Tibial artery (tissue), 4 donors: ENCODE data around the gene AGAP1.

Source experiments
- DNase-seq, 2 donors: peaks; one replicate each; pipeline ENCODE4 v3.0.0-alpha.2; 2019
- H3K27ac ChIP-seq, 2 donors: fragments of 200-600 bp; sonication (generic) in 1 of 2; 1 replicate in 1 of 2; 2 replicates in 1 of 2; pipeline ENCODE4 v1.5.1; 2018 to 2019; ENCODE audit warnings: mild to moderate bottlenecking in 1 of 2
- H3K27me3 ChIP-seq, 2 donors: fragments of 200-600 bp; sonication (generic) in 1 of 2; one replicate each; pipeline versions ENCODE4 v1.5.1 to v1.6.0; 2016 to 2019
- H3K36me3 ChIP-seq, 3 donors: fragments of 200-600 bp; sonication (generic) in 2 of 3; one replicate each; pipeline ENCODE4 v1.5.1; 2016 to 2019; ENCODE audit warnings: mild to moderate bottlenecking in 2 of 3
- H3K4me1 ChIP-seq, 4 donors: fragments of 200-600 bp; sonication (generic) in 2 of 4; 1 replicate in 3 of 4; 2 replicates in 1 of 4; pipeline ENCODE4 v1.5.1; 2016 to 2019
- H3K4me3 ChIP-seq, 2 donors: fragments of 200-600 bp; sonication (generic) in 1 of 2; 1 replicate in 1 of 2; 2 replicates in 1 of 2; pipeline ENCODE4 v1.5.1; 2018 to 2019; ENCODE audit warnings: mild to moderate bottlenecking in 2 of 2
- H3K9me3 ChIP-seq, 3 donors: fragments of 200-600 bp; sonication (generic) in 1 of 3; one replicate each; pipeline ENCODE4 v1.5.1; 2016 to 2019
- intact Hi-C: fragments of 100-400 bp; cut with DNase I; formaldehyde crosslinking; loops from one replicate; pipeline ENCODE4 v1.15.0; 2023; ENCODE audit warnings: low total_unique reads
- TF ChIP-seq, protein P1 (sequence below), 2 experiments: fragments of 200-600 bp in 1 of 2; fragments of 450-650 bp in 1 of 2; IDR thresholded peaks; one replicate each; pipeline ENCODE4 v1.5.1; 2017 to 2019; ENCODE audit warnings: antibody characterized with exemption in 2 of 2, mild to moderate bottlenecking in 1 of 2, moderate library complexity in 1 of 2

AGAP1 gene

GRCh38 chr2:236078297-236079255, 584.7 kb downstream of the AGAP1 start:
- DNase-seq = no peak
- Histone ChIP-seq H3K4me1 (no peaks in the 10 kb centered on the region), H3K4me3 (no peak overlapping the region), H3K36me3 (peaks cover 0 to 5% (median 2%) of the 10 kb centered on the region in 3 donors), H3K27me3 (no peaks in the 10 kb centered on the region), H3K9me3 (no peaks in the 10 kb centered on the region), H3K27ac (no peak overlapping the region)
- intact Hi-C loops = no loop called here
- TF ChIP-seq, protein P1, sequence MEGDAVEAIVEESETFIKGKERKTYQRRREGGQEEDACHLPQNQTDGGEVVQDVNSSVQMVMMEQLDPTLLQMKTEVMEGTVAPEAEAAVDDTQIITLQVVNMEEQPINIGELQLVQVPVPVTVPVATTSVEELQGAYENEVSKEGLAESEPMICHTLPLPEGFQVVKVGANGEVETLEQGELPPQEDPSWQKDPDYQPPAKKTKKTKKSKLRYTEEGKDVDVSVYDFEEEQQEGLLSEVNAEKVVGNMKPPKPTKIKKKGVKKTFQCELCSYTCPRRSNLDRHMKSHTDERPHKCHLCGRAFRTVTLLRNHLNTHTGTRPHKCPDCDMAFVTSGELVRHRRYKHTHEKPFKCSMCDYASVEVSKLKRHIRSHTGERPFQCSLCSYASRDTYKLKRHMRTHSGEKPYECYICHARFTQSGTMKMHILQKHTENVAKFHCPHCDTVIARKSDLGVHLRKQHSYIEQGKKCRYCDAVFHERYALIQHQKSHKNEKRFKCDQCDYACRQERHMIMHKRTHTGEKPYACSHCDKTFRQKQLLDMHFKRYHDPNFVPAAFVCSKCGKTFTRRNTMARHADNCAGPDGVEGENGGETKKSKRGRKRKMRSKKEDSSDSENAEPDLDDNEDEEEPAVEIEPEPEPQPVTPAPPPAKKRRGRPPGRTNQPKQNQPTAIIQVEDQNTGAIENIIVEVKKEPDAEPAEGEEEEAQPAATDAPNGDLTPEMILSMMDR (IDR thresholded peaks at IDR 0.05) = no peak

GRCh38 chr2:236080412-236080811, 586.6 kb downstream of the AGAP1 start:
- intact Hi-C loops = no loop called here
- no peak overlapping the region for H3K27ac ChIP-seq
- no peaks in the 10 kb centered on the region for H3K9me3 ChIP-seq
- H3K4me1 ChIP-seq = no peaks in the 10 kb centered on the region
- DNase-seq = no peak
- H3K27me3 ChIP-seq = no peaks in the 10 kb centered on the region
- H3K36me3 ChIP-seq = peaks cover 0 to 2% (median 0%) of the 10 kb centered on the region in 3 donors
- H3K4me3 ChIP-seq = no peak overlapping the region
- TF ChIP-seq, protein P1 (IDR thresholded peaks at IDR 0.05) = no peak

DNA sequence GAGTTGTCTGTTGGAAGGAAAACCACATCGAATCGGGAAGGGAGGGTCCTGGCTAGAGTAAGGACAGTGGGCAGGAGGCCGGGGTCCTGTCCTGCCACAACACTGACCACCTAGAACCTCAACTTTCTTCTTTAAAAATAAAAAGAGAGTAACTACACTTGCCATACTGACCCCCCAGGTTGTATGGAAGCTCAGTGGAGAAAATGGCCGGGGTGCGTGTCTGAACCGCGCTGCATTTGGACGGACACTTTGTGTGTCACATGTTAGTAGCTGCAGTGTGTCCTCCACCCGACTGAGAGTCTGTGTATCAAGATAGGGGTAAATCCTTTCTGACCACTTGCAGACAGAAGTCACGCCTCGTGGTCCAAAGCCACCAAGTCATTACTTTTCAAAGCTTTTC, 587.3 kb downstream of the AGAP1 start:
- no peak for DNase-seq
- intact Hi-C loops = no loop called here
- Histone ChIP-seq H3K27me3 (no peaks in the 10 kb centered on the region), H3K4me1 (no peaks in the 10 kb centered on the region), H3K36me3 (peaks cover 0 to 2% (median 0%) of the 10 kb centered on the region in 3 donors), H3K9me3 (no peaks in the 10 kb centered on the region), H3K27ac (no peak overlapping the region), H3K4me3 (no peak overlapping the region)
- TF ChIP-seq, protein P1 (IDR thresholded peaks at IDR 0.05) = no peak

DNA sequence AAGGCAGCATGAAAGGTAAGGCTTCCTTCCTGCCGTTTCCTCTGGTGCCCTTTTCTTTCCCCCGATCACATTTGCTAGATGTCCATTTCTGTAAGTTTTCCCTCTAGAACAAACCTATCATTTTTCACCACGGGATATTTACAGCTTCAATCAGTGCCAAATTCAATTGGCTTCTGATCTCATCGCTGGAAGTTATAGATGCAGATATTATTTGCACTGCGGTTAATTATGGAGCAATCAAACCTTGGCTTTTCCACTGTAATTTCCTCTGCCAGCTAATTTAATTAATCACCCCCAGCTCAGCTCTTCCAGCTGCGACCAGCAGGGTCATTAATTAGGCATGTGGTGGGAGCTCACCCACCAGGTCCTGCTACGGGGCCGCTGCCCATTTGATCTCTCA, 588.2 kb downstream of the AGAP1 start:
- TF ChIP-seq, protein P1 (IDR thresholded peaks at IDR 0.05) = no peak
- DNase-seq = no peak
- Histone ChIP-seq H3K27me3 (no peaks in the 10 kb centered on the region), H3K9me3 (no peaks in the 10 kb centered on the region), H3K36me3 (peaks cover 0 to 2% (median 0%) of the 10 kb centered on the region in 3 donors), H3K27ac (no peak overlapping the region), H3K4me1 (no peaks in the 10 kb centered on the region), H3K4me3 (no peak overlapping the region)
- intact Hi-C loops = no loop called here

- Histone ChIP-seq H3K9me3 (no peaks in the 10 kb centered on the region), H3K27me3 (no peaks in the 10 kb centered on the region), H3K4me3 (no peak overlapping the region), H3K27ac (no peak overlapping the region), H3K4me1 (no peaks in the 10 kb centered on the region), H3K36me3 (peaks cover 0 to 2% (median 0%) of the 10 kb centered on the region in 3 donors)
- intact Hi-C loops = no loop called here
- TF ChIP-seq, protein P1 (IDR thresholded peaks at IDR 0.05) = no peak
- DNase-seq = no peak
These were observed 590.1 kb downstream of the AGAP1 start for GRCh38 chr2:236083934-236084333.
